Endodermal cell (in vitro differentiated cells): ENCODE measurements around the gene SCTR. TPM values are rescaled to one million over a fixed set of nuclear protein-coding genes. Genes with fewer than 3 reads are reported as not detected.

Source experiments
- DNase-seq: peaks from one replicate; pipeline ENCODE4 v3.0.0-alpha.2; 2017
- H3K27ac ChIP-seq: 2 replicates; pipeline ENCODE4 v1.5.1; 2013; ENCODE audit warnings: mild to moderate bottlenecking, low read depth, low read length, moderate library complexity
- H3K27me3 ChIP-seq: 2 replicates; pipeline ENCODE4 v1.6.1; 2013; ENCODE audit warnings: mild to moderate bottlenecking, low read length, moderate library complexity; ENCODE audit not compliant: insufficient read depth, control insufficient read depth, poor library complexity, severe bottlenecking
- H3K36me3 ChIP-seq: 2 replicates; pipeline ENCODE4 v1.7.0; 2013; ENCODE audit warnings: mild to moderate bottlenecking, low read length, moderate library complexity; ENCODE audit not compliant: control insufficient read depth, insufficient read depth
- H3K4me1 ChIP-seq: one replicate; pipeline ENCODE4 v1.7.0; 2013; ENCODE audit warnings: low read length; ENCODE audit not compliant: control insufficient read depth, insufficient read depth
- H3K4me3 ChIP-seq: 2 replicates; pipeline ENCODE4 v1.5.1; 2013; ENCODE audit warnings: mild to moderate bottlenecking, low read length, moderate library complexity
- H3K9ac ChIP-seq: 2 replicates; pipeline ENCODE4 v1.6.1; 2013; ENCODE audit warnings: mild to moderate bottlenecking, low read length, moderate library complexity; ENCODE audit not compliant: poor library complexity, severe bottlenecking; ENCODE audit errors: extremely low read depth
- H3K9me3 ChIP-seq: 2 replicates; pipeline ENCODE4 v1.6.1; 2013; ENCODE audit warnings: mild to moderate bottlenecking, low read length, moderate library complexity; ENCODE audit not compliant: control insufficient read depth
- H3K27ac Mint-ChIP-seq: 2 replicates; pipeline ENCODE4 v1.8.0; 2020; ENCODE audit warnings: mixed read lengths
- H3K27me3 Mint-ChIP-seq: 2 replicates; pipeline ENCODE4 v1.8.0; 2021; ENCODE audit warnings: mild to moderate bottlenecking, mixed read lengths; ENCODE audit not compliant: insufficient read depth
- H3K36me3 Mint-ChIP-seq: 2 replicates; pipeline ENCODE4 v1.8.0; 2020; ENCODE audit warnings: low read depth, mixed read lengths
- H3K4me1 Mint-ChIP-seq: 2 replicates; pipeline ENCODE4 v1.8.0; 2020; ENCODE audit warnings: mixed read lengths
- H3K4me3 Mint-ChIP-seq: 2 replicates; pipeline ENCODE4 v1.8.0; 2020; ENCODE audit warnings: mild to moderate bottlenecking, moderate library complexity, mixed read lengths
- H3K9me3 Mint-ChIP-seq: 2 replicates; pipeline ENCODE4 v1.8.0; 2020; ENCODE audit warnings: mild to moderate bottlenecking, mixed read lengths
- WGBS, 2 experiments: methylation state at CpG; one replicate each; pipeline versions ENCODE4 v1.1.5 to v1.1.7; 2013; ENCODE audit warnings: missing lambda C conversion rate in 2 of 2, mixed read lengths in 1 of 2; ENCODE audit not compliant: insufficient coverage in 1 of 2, insufficient read length in 1 of 2; 5-methylcytosine and 5-hydroxymethylcytosine counted together
- total RNA-seq, 2 donors: library from RNA; stranded (reverse); fragmentation: NEBNext Ultra II Directional in 1 of 2; extraction: Animal tissue kit (Norgen Biotek cat#: 25700) in 1 of 2; gene quantifications; 2 replicates in 1 of 2; 3 replicates in 1 of 2; pipeline ENCODE4 v1.2.1, GENCODE V29; 2021
- TF ChIP-seq, protein P1 (sequence below): fragments of 200-600 bp; sonication (generic); conservative IDR thresholded peaks from 2 replicates; pipeline ENCODE4 v1.5.0; 2021; ENCODE audit warnings: antibody characterized with exemption, mild to moderate bottlenecking

Gene SCTR
- total RNA-seq, 2 donors from 2014 or later = 0.20 to 0.49 TPM

DNA sequence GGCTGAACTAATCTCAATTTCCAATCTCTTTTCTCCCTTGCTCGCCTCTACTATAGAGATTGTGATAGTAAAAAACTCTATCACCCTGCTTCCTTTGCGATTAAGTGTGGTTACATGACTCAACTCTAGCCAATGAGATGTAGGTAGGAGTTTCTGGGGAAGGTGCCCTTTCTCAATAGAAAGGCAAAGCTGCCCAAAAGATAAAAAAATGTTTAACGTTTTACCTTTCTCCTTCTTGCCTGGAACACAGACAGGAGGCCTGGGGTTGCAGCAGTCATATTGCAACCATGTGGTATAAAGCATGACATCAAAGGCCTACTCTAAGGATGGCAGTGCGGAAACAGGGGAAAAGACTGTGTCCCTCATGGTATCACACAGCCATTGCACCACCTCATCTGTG is 61.1 kb downstream of the SCTR start:
- H3K9me3 Mint-ChIP-seq = no peaks in the 10 kb centered on the region
- H3K36me3 Mint-ChIP-seq = no peaks in the 10 kb centered on the region
- H3K4me1 Mint-ChIP-seq = no peaks in the 10 kb centered on the region

DNA sequence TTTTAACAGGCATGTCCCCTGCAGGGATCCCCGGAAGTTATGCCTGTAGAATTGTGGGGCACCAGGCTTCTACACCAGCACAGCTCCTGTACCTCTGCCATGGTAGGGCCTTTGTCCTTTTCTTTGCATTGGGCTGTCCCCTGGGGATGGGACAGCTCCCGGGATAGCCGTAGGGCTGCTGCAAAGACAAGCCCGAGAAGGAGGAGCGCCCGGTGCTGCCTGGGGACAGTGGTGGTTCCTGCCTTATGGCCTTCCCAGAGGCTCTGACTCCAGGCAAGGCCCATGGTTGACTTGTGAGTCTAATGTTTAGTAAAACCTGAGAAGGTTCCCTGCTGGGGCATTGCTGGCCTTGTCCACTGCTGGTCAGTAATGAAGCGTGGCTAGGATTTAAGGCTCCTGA is 61.7 kb downstream of the SCTR start:
- no peaks in the 10 kb centered on the region for H3K36me3 ChIP-seq
- H3K36me3 Mint-ChIP-seq = no peaks in the 10 kb centered on the region
- H3K27ac Mint-ChIP-seq = no peak overlapping the region
- no peak for DNase-seq
- H3K4me1 ChIP-seq = no peaks in the 10 kb centered on the region
- H3K27me3 ChIP-seq = no peaks in the 10 kb centered on the region
- no peak overlapping the region for H3K27ac ChIP-seq
- H3K4me3 ChIP-seq = no peak overlapping the region
- WGBS, 2 experiments = 91 to 100% methylated on average over 2 to 7 of the region's 7 CpGs
- H3K9me3 ChIP-seq = no peaks in the 10 kb centered on the region
- peaks cover 2% of the 10 kb centered on the region for H3K27me3 Mint-ChIP-seq
- H3K4me3 Mint-ChIP-seq = no peak overlapping the region
- H3K9me3 Mint-ChIP-seq = no peaks in the 10 kb centered on the region
- no peaks in the 10 kb centered on the region for H3K4me1 Mint-ChIP-seq
- H3K9ac ChIP-seq = no peak overlapping the region
- TF ChIP-seq, protein P1, sequence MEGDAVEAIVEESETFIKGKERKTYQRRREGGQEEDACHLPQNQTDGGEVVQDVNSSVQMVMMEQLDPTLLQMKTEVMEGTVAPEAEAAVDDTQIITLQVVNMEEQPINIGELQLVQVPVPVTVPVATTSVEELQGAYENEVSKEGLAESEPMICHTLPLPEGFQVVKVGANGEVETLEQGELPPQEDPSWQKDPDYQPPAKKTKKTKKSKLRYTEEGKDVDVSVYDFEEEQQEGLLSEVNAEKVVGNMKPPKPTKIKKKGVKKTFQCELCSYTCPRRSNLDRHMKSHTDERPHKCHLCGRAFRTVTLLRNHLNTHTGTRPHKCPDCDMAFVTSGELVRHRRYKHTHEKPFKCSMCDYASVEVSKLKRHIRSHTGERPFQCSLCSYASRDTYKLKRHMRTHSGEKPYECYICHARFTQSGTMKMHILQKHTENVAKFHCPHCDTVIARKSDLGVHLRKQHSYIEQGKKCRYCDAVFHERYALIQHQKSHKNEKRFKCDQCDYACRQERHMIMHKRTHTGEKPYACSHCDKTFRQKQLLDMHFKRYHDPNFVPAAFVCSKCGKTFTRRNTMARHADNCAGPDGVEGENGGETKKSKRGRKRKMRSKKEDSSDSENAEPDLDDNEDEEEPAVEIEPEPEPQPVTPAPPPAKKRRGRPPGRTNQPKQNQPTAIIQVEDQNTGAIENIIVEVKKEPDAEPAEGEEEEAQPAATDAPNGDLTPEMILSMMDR = no peak

More for the DNA sequence above, 61.1 kb downstream of the SCTR start:
- DNase-seq = no peak
- no peak overlapping the region for H3K4me3 Mint-ChIP-seq
- no peak overlapping the region for H3K27ac Mint-ChIP-seq
- TF ChIP-seq, protein P1 = no peak
- no peaks in the 10 kb centered on the region for H3K27me3 ChIP-seq
- no peak overlapping the region for H3K4me3 ChIP-seq
- no peaks in the 10 kb centered on the region for H3K9me3 ChIP-seq
- H3K4me1 ChIP-seq = no peaks in the 10 kb centered on the region
- no peak overlapping the region for H3K9ac ChIP-seq
- peaks cover 2% of the 10 kb centered on the region for H3K27me3 Mint-ChIP-seq
- no peak overlapping the region for H3K27ac ChIP-seq
- WGBS, 2 experiments = 81 to 100% methylated on average over 1 to 3 of the region's 4 CpGs
- H3K36me3 ChIP-seq = no peaks in the 10 kb centered on the region

DNA sequence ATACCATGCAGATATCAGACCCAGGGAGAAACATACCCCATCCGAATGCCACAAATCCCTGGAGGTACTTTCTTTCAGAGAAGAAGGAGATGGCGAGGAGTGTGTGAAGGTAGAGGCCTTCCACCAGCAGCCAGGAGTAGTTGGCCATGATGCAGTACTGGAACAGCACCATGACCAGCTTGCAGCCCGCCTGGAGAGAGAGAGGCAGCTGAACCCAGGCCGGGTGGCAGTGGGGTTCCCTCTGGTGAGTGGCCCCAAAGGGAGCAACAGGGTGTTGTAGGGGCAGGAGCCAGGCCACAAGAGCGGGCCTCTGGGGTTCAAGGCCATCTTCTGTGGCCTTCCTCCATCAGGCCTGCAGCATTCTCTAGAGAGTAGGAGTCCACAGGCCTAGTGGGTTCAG is 62.5 kb downstream of the SCTR start:
- H3K9me3 Mint-ChIP-seq = no peaks in the 10 kb centered on the region
- H3K4me3 Mint-ChIP-seq = no peak overlapping the region
- no peaks in the 10 kb centered on the region for H3K36me3 Mint-ChIP-seq
- Histone ChIP-seq H3K36me3 (no peaks in the 10 kb centered on the region), H3K9ac (no peak overlapping the region), H3K4me1 (no peaks in the 10 kb centered on the region), H3K27ac (no peak overlapping the region), H3K9me3 (no peaks in the 10 kb centered on the region), H3K4me3 (no peak overlapping the region), H3K27me3 (no peaks in the 10 kb centered on the region)
- TF ChIP-seq, protein P1 = no peak
- no peak overlapping the region for H3K27ac Mint-ChIP-seq
- no peak for DNase-seq
- peaks cover 2% of the 10 kb centered on the region for H3K27me3 Mint-ChIP-seq
- no peaks in the 10 kb centered on the region for H3K4me1 Mint-ChIP-seq
- 92 to 100% methylated on average over 1 to 5 of the region's 5 CpGs for WGBS, 2 experiments
